ENCODE measurements around the gene ADAMTSL2. TPM values are rescaled to one million over a fixed set of nuclear protein-coding genes. Genes with fewer than 3 reads are reported as not detected.

The ADAMTSL2 gene
- 0.17 TPM for polyA plus RNA-seq (2013, experiment 1 of 2)
- 0.15 TPM for polyA plus RNA-seq (2013, experiment 2 of 2)

- no CpG with 5 or more reads among the region's 70 CpGs for WGBS, 2 donors (ENCODE audit: extremely low coverage in 2 of 2, insufficient read length in 2 of 2, insufficient replicate concordance in 1 of 2)
- Histone ChIP-seq H2BK15ac (ENCODE audit: low read length) (peak within 1 kb of the TSS; percentile 99), H3K36me3 (replicated peaks in 1 of 2; ENCODE audit: control insufficient read depth in 2 of 2, insufficient read depth in 2 of 2, low read length in 2 of 2) (no peaks in the 10 kb centered on the region), H3K4me2 (ENCODE audit: insufficient read depth, low read length, poor library complexity, severe bottlenecking) (peak within 1 kb of the TSS; percentile 43), H3K14ac (ENCODE audit: low read length) (peak within 1 kb of the TSS; percentile 85), H2BK120ac (ENCODE audit: low read depth, low read length) (no peak within 1 kb of the TSS), H2BK12ac (ENCODE audit: low read length) (peak within 1 kb of the TSS; percentile 98), H3K9me3 (replicated peaks in 1 of 2; ENCODE audit: control insufficient read depth in 2 of 2, insufficient read depth in 1 of 2, low read depth in 1 of 2, low read length in 2 of 2) (no peaks in the 10 kb centered on the region), H3K4me3 (ENCODE audit: low read length in 2 of 2) (peak within 1 kb of the TSS; percentile 7 to 11), H4K91ac (ENCODE audit: low read depth, low read length, poor library complexity) (no peak within 1 kb of the TSS), H2AK5ac (ENCODE audit: low read depth, low read length) (peak within 1 kb of the TSS; percentile 91), H4K8ac (ENCODE audit: low read depth, low read length) (peak within 1 kb of the TSS; percentile 86), H3K18ac (ENCODE audit: low read length) (peak within 1 kb of the TSS; percentile 95), H3K9ac (ENCODE audit: low read depth, low read length, poor library complexity) (peak within 1 kb of the TSS; percentile 80), H3K4me1 (ENCODE audit: control insufficient read depth in 2 of 2, insufficient read depth in 1 of 2, low read depth in 1 of 2, low read length in 2 of 2) (peaks cover 15 to 19% of the 10 kb centered on the region in 2 donors), H3K79me1 (ENCODE audit: low read depth, low read length) (peaks cover 2% of the 10 kb centered on the region), H3K23ac (ENCODE audit: low read depth, low read length, poor library complexity) (peak within 1 kb of the TSS; percentile 86), H3K4ac (ENCODE audit: low read length) (peak within 1 kb of the TSS; percentile 85), H2AFZ (ENCODE audit: low read length) (peak within 1 kb of the TSS; percentile 94), H3K27ac (replicated peaks; ENCODE audit: low read length) (no peak within 1 kb of the TSS), H2BK5ac (ENCODE audit: low read length) (no peak within 1 kb of the TSS), H3K27me3 (ENCODE audit: control insufficient read depth in 3 of 3, insufficient read depth in 3 of 3, low read depth in 1 of 3, low read length in 3 of 3) (peaks cover 0 to 69% (median 23%) of the 10 kb centered on the region in 3 experiments)
- peak; percentile 44 for DNase-seq (ENCODE audit: low spot score)
Measured at GRCh38 chr9:133534346-133535291, at the start of gene ADAMTSL2. TSS of gene ADAMTSL2 (plus strand) at chr9:133534704. CDS start at chr9:133536713, 2,009 bp downstream.

GRCh38 chr9:133485531-133486260 is 48.8 kb upstream of the ADAMTSL2 start:
- Histone ChIP-seq H3K27ac (replicated peaks; ENCODE audit: low read length) (no peak overlapping the region), H3K4me3 (ENCODE audit: low read length in 2 of 2) (no peak overlapping the region), H3K4me1 (ENCODE audit: control insufficient read depth in 2 of 2, insufficient read depth in 1 of 2, low read depth in 1 of 2, low read length in 2 of 2) (no peaks in the 10 kb centered on the region), H3K79me1 (ENCODE audit: low read depth, low read length) (peaks cover 2% of the 10 kb centered on the region), H4K91ac (ENCODE audit: low read depth, low read length, poor library complexity) (peak overlapping the region; percentile 98), H3K9ac (ENCODE audit: low read depth, low read length, poor library complexity) (no peak overlapping the region), H3K23ac (ENCODE audit: low read depth, low read length, poor library complexity) (peak overlapping the region; percentile 80), H4K8ac (ENCODE audit: low read depth, low read length) (peak overlapping the region; percentile 65), H3K18ac (ENCODE audit: low read length) (peak overlapping the region; percentile 76), H3K4ac (ENCODE audit: low read length) (peak overlapping the region; percentile 89), H3K9me3 (replicated peaks in 1 of 2; ENCODE audit: control insufficient read depth in 2 of 2, insufficient read depth in 1 of 2, low read depth in 1 of 2, low read length in 2 of 2) (no peaks in the 10 kb centered on the region), H2AK5ac (ENCODE audit: low read depth, low read length) (peak overlapping the region; percentile 98), H2BK15ac (ENCODE audit: low read length) (peak overlapping the region; percentile 89), H2BK12ac (ENCODE audit: low read length) (peak overlapping the region; percentile 14), H3K27me3 (ENCODE audit: control insufficient read depth in 3 of 3, insufficient read depth in 3 of 3, low read depth in 1 of 3, low read length in 3 of 3) (peaks cover 0 to 31% (median 0%) of the 10 kb centered on the region in 3 experiments), H2BK5ac (ENCODE audit: low read length) (peak overlapping the region; percentile 66), H3K4me2 (ENCODE audit: insufficient read depth, low read length, poor library complexity, severe bottlenecking) (no peak overlapping the region), H2AFZ (ENCODE audit: low read length) (peak overlapping the region; percentile 12), H3K14ac (ENCODE audit: low read length) (no peak overlapping the region), H3K36me3 (replicated peaks in 1 of 2; ENCODE audit: control insufficient read depth in 2 of 2, insufficient read depth in 2 of 2, low read length in 2 of 2) (no peaks in the 10 kb centered on the region), H2BK120ac (ENCODE audit: low read depth, low read length) (no peak overlapping the region)
- no CpG with 5 or more reads among the region's 25 CpGs for WGBS, 2 donors (ENCODE audit: extremely low coverage in 2 of 2, insufficient read length in 2 of 2, insufficient replicate concordance in 1 of 2)
- no peak for DNase-seq (ENCODE audit: low spot score)

GRCh38 chr9:133487331-133487725 is 47.2 kb upstream of the ADAMTSL2 start:
- H4K91ac ChIP-seq (ENCODE audit: low read depth, low read length, poor library complexity): no peak overlapping the region

More at GRCh38 chr9:133487331-133487725, 47.2 kb upstream of the ADAMTSL2 start:
- Histone ChIP-seq H2BK120ac (ENCODE audit: low read depth, low read length) (no peak overlapping the region), H4K8ac (ENCODE audit: low read depth, low read length) (no peak overlapping the region), H3K27me3 (ENCODE audit: control insufficient read depth in 3 of 3, insufficient read depth in 3 of 3, low read depth in 1 of 3, low read length in 3 of 3) (peaks cover 0 to 35% (median 0%) of the 10 kb centered on the region in 3 experiments), H3K4ac (ENCODE audit: low read length) (no peak overlapping the region), H3K23ac (ENCODE audit: low read depth, low read length, poor library complexity) (no peak overlapping the region), H3K14ac (ENCODE audit: low read length) (no peak overlapping the region), H2BK15ac (ENCODE audit: low read length) (no peak overlapping the region), H2BK12ac (ENCODE audit: low read length) (no peak overlapping the region), H2BK5ac (ENCODE audit: low read length) (peak overlapping the region; percentile 75), H2AK5ac (ENCODE audit: low read depth, low read length) (peak overlapping the region; percentile 52), H3K18ac (ENCODE audit: low read length) (no peak overlapping the region), H3K9me3 (replicated peaks in 1 of 2; ENCODE audit: control insufficient read depth in 2 of 2, insufficient read depth in 1 of 2, low read depth in 1 of 2, low read length in 2 of 2) (no peaks in the 10 kb centered on the region), H2AFZ (ENCODE audit: low read length) (no peak overlapping the region), H3K4me1 (ENCODE audit: control insufficient read depth in 2 of 2, insufficient read depth in 1 of 2, low read depth in 1 of 2, low read length in 2 of 2) (peaks cover 0 to 5% of the 10 kb centered on the region in 2 donors), H3K36me3 (replicated peaks in 1 of 2; ENCODE audit: control insufficient read depth in 2 of 2, insufficient read depth in 2 of 2, low read length in 2 of 2) (no peaks in the 10 kb centered on the region), H3K4me2 (ENCODE audit: insufficient read depth, low read length, poor library complexity, severe bottlenecking) (no peak overlapping the region), H3K27ac (replicated peaks; ENCODE audit: low read length) (no peak overlapping the region), H3K9ac (ENCODE audit: low read depth, low read length, poor library complexity) (peak overlapping the region; percentile 21), H3K4me3 (ENCODE audit: low read length in 2 of 2) (no peak overlapping the region), H3K79me1 (ENCODE audit: low read depth, low read length) (peaks cover 2% of the 10 kb centered on the region)
- no CpG with 5 or more reads among the region's 8 CpGs for WGBS, 2 donors (ENCODE audit: extremely low coverage in 2 of 2, insufficient read length in 2 of 2, insufficient replicate concordance in 1 of 2)
- DNase-seq (ENCODE audit: low spot score): no peak
